Mesenchymal stem cell (in vitro differentiated cells and primary cell): ENCODE data around the gene PKIG.

Source experiments
- DNase-seq: peaks from one replicate; pipeline ENCODE4 v3.0.0-alpha.2; 2013
- H2AFZ ChIP-seq: one replicate; pipeline ENCODE4 v1.6.1; 2013; ENCODE audit warnings: low read depth, mild to moderate bottlenecking, control low read depth, inconsistent platforms, low read length, moderate library complexity
- H2AK5ac ChIP-seq: 2 replicates; pipeline ENCODE4 v1.6.1; 2013; ENCODE audit warnings: low read length, moderate library complexity, mild to moderate bottlenecking, inconsistent platforms; ENCODE audit not compliant: severe bottlenecking
- H2BK120ac ChIP-seq: one replicate; pipeline ENCODE4 v1.6.1; 2013; ENCODE audit warnings: low read depth, mild to moderate bottlenecking, inconsistent platforms, low read length, moderate library complexity
- H2BK12ac ChIP-seq, 2 experiments: one replicate each; pipeline ENCODE4 v1.6.1; 2013; ENCODE audit warnings: inconsistent platforms in 2 of 2, low read length in 2 of 2, mild to moderate bottlenecking in 2 of 2, moderate library complexity in 2 of 2, control low read depth in 1 of 2
- H2BK15ac ChIP-seq: one replicate; pipeline ENCODE4 v1.6.1; 2013; ENCODE audit warnings: mild to moderate bottlenecking, low read depth, inconsistent platforms; ENCODE audit not compliant: poor library complexity, severe bottlenecking
- H2BK5ac ChIP-seq: 2 replicates; pipeline ENCODE4 v1.6.1; 2013; ENCODE audit warnings: low read depth, mild to moderate bottlenecking, low read length, control low read depth, inconsistent platforms; ENCODE audit not compliant: poor library complexity, severe bottlenecking
- H3K14ac ChIP-seq, 2 experiments: one replicate each; pipeline ENCODE4 v1.6.1; 2013; ENCODE audit warnings: inconsistent platforms in 2 of 2, low read length in 2 of 2, control low read depth in 1 of 2, mild to moderate bottlenecking in 1 of 2, moderate library complexity in 1 of 2
- H3K18ac ChIP-seq, 2 experiments: one replicate each; pipeline ENCODE4 v1.6.1; 2013; ENCODE audit warnings: inconsistent platforms in 2 of 2, low read length in 2 of 2, control low read depth in 1 of 2, low read depth in 1 of 2, mild to moderate bottlenecking in 1 of 2
- H3K23ac ChIP-seq, 2 experiments: one replicate each; pipeline ENCODE4 v1.6.1; 2013; ENCODE audit warnings: inconsistent platforms in 2 of 2, low read length in 2 of 2, mild to moderate bottlenecking in 2 of 2, moderate library complexity in 2 of 2, control low read depth in 1 of 2
- H3K27ac ChIP-seq: 2 replicates; pipeline ENCODE4 v1.5.1; 2013; ENCODE audit warnings: mild to moderate bottlenecking, moderate library complexity, low read length, control low read depth, inconsistent platforms; ENCODE audit not compliant: poor library complexity, severe bottlenecking
- H3K27me3 ChIP-seq, 2 experiments: 2 replicates each; pipeline versions ENCODE4 v1.6.1 to v1.7.0; 2013; ENCODE audit warnings: low read length in 2 of 2, mild to moderate bottlenecking in 2 of 2, moderate library complexity in 2 of 2, control low read depth in 1 of 2, inconsistent platforms in 1 of 2; ENCODE audit not compliant: control insufficient read depth in 1 of 2, insufficient read depth in 1 of 2
- H3K36me3 ChIP-seq, 2 experiments: 2 replicates each; pipeline versions ENCODE4 v1.6.1 to v1.7.0; 2013; ENCODE audit warnings: low read length in 2 of 2, control low read depth in 1 of 2, inconsistent platforms in 1 of 2, low read depth in 1 of 2, mild to moderate bottlenecking in 1 of 2; ENCODE audit not compliant: insufficient read depth in 2 of 2, control insufficient read depth in 1 of 2
- H3K4ac ChIP-seq, 2 experiments: one replicate each; pipeline ENCODE4 v1.6.1; 2013; ENCODE audit warnings: inconsistent platforms in 2 of 2, low read length in 2 of 2, mild to moderate bottlenecking in 2 of 2, moderate library complexity in 2 of 2, control low read depth in 1 of 2, low read depth in 1 of 2
- H3K4me1 ChIP-seq: 2 replicates; pipeline ENCODE4 v1.6.1; 2013; ENCODE audit warnings: low read depth, low read length, control low read depth; ENCODE audit not compliant: control insufficient read depth, insufficient read depth
- H3K4me2 ChIP-seq: 2 replicates; pipeline ENCODE4 v1.6.1; 2013; ENCODE audit warnings: low read length, mild to moderate bottlenecking, inconsistent platforms; ENCODE audit not compliant: poor library complexity, severe bottlenecking
- H3K4me3 ChIP-seq, 2 experiments: 2 replicates each; pipeline versions ENCODE4 v1.5.1 to v1.7.0; 2013; ENCODE audit warnings: low read length in 2 of 2, mild to moderate bottlenecking in 2 of 2, control low read depth in 1 of 2, low read depth in 1 of 2; ENCODE audit not compliant: insufficient read depth in 1 of 2
- H3K79me1 ChIP-seq: replicated peaks from 2 replicates; pipeline ENCODE4 v1.6.1; 2013; ENCODE audit warnings: mild to moderate bottlenecking, control low read depth, low read length, inconsistent platforms; ENCODE audit not compliant: poor library complexity, severe bottlenecking
- H3K9ac ChIP-seq: 2 replicates; pipeline ENCODE4 v1.7.0; 2013; ENCODE audit warnings: mild to moderate bottlenecking, low read length, moderate library complexity
- H3K9me3 ChIP-seq: 2 replicates; pipeline ENCODE4 v1.7.0; 2013; ENCODE audit warnings: mild to moderate bottlenecking, low read length; ENCODE audit not compliant: control insufficient read depth
- H4K8ac ChIP-seq: one replicate; pipeline ENCODE4 v1.6.1; 2013; ENCODE audit warnings: inconsistent platforms, mild to moderate bottlenecking, low read length, moderate library complexity
- H4K91ac ChIP-seq: one replicate; pipeline ENCODE4 v1.6.1; 2013; ENCODE audit warnings: mild to moderate bottlenecking, low read length, inconsistent platforms
- WGBS: methylation state at CpG from one replicate; pipeline ENCODE4 v1.1.7; 2013; ENCODE audit warnings: mixed read lengths; 5-methylcytosine and 5-hydroxymethylcytosine counted together

PKIG gene

DNA sequence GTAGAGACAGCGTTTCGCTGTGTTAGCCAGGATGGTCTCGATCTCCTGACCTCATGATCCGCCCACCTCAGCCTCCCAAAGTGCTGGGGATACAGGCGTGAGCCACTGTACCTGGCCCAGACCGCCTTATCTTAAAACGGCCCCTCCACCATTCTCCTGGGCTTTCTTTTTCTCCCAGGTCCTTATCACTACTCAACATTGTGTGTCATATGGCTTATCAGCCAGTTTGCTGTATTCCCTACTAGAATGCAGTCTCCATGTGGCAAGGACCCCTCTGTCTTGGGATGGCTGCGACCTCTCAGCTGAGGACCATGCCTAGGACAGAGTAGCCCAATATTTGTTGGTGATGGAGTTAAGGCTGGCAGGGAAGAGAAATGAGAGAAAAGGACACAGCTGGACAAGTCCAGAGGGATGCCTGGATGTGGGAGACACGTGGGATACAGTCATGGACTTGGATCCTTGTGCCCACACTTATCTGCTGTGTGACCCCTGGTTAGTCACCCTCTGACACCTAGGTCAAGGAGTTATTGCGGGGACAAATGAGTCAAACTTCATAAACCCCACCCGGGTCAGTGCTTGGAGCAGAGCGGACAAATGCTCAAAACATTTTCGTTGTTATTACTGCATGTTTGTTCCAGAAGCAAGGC is 45.1 kb downstream of the PKIG start:
- H2AK5ac ChIP-seq: no peak overlapping the region
- H3K9me3 ChIP-seq: peaks cover 8% of the 10 kb centered on the region
- DNase-seq: no peak
- no peak overlapping the region for H3K4ac ChIP-seq
- H3K4me2 ChIP-seq: no peak overlapping the region
- no peak overlapping the region for H2BK12ac ChIP-seq
- H3K23ac ChIP-seq: no peak overlapping the region
- no peak overlapping the region for H2BK15ac ChIP-seq
- H3K27ac ChIP-seq: no peak overlapping the region
- no peak overlapping the region for H2BK5ac ChIP-seq
- H2AFZ ChIP-seq: no peak overlapping the region
- no peak overlapping the region for H4K8ac ChIP-seq
- no peak overlapping the region for H4K91ac ChIP-seq
- no peaks in the 10 kb centered on the region for H3K27me3 ChIP-seq
- H2BK120ac ChIP-seq: no peak overlapping the region
- H3K18ac ChIP-seq: no peak overlapping the region
- 85% methylated on average over 13 of the region's 13 CpGs for WGBS
- no peak overlapping the region for H3K9ac ChIP-seq
- H3K79me1 ChIP-seq: peaks cover 2% of the 10 kb centered on the region
- peaks cover 70 to 79% of the 10 kb centered on the region in 2 experiments for H3K36me3 ChIP-seq
- peaks cover 1% of the 10 kb centered on the region for H3K4me1 ChIP-seq
- no peak overlapping the region for H3K4me3 ChIP-seq
- H3K14ac ChIP-seq: no peak overlapping the region

GRCh38 chr20:44629017-44629385 is 46.6 kb downstream of the PKIG start:
- Histone ChIP-seq H3K27ac (no peak overlapping the region), H3K79me1 (peaks cover 2% of the 10 kb centered on the region), H3K9me3 (no peaks in the 10 kb centered on the region), H4K91ac (no peak overlapping the region), H2AK5ac (no peak overlapping the region), H3K23ac (no peak overlapping the region), H3K36me3 (peaks cover 69 to 79% of the 10 kb centered on the region in 2 experiments), H3K9ac (no peak overlapping the region), H3K4ac (no peak overlapping the region), H4K8ac (no peak overlapping the region), H2BK5ac (no peak overlapping the region), H3K4me2 (no peak overlapping the region), H2AFZ (no peak overlapping the region), H2BK120ac (no peak overlapping the region), H3K14ac (peak overlapping the region in 1 of 2 experiments; percentile 7), H3K27me3 (no peaks in the 10 kb centered on the region), H2BK15ac (no peak overlapping the region), H2BK12ac (no peak overlapping the region), H3K4me1 (peaks cover 1% of the 10 kb centered on the region), H3K4me3 (no peak overlapping the region), H3K18ac (no peak overlapping the region)
- no peak for DNase-seq
- 94% methylated on average over 8 of the region's 9 CpGs for WGBS

- Histone ChIP-seq H4K8ac (no peak overlapping the region), H3K4ac (no peak overlapping the region), H2BK120ac (no peak overlapping the region), H3K18ac (peak overlapping the region in 1 of 2 experiments; percentile 18), H3K9ac (no peak overlapping the region), H2BK12ac (no peak overlapping the region), H3K9me3 (no peaks in the 10 kb centered on the region), H3K14ac (no peak overlapping the region), H3K4me2 (no peak overlapping the region), H2AK5ac (no peak overlapping the region), H4K91ac (no peak overlapping the region), H2BK15ac (no peak overlapping the region), H3K4me1 (peaks cover 1% of the 10 kb centered on the region), H3K36me3 (peaks cover 69 to 79% of the 10 kb centered on the region in 2 experiments), H3K79me1 (no peaks in the 10 kb centered on the region), H3K23ac (no peak overlapping the region), H3K4me3 (no peak overlapping the region), H3K27ac (no peak overlapping the region), H2AFZ (no peak overlapping the region), H2BK5ac (no peak overlapping the region), H3K27me3 (no peaks in the 10 kb centered on the region)
- no peak for DNase-seq
- WGBS: 95% methylated on average over 10 of the region's 10 CpGs
Measured at GRCh38 chr20:44629542-44629941, 47.2 kb downstream of the PKIG start.

DNA sequence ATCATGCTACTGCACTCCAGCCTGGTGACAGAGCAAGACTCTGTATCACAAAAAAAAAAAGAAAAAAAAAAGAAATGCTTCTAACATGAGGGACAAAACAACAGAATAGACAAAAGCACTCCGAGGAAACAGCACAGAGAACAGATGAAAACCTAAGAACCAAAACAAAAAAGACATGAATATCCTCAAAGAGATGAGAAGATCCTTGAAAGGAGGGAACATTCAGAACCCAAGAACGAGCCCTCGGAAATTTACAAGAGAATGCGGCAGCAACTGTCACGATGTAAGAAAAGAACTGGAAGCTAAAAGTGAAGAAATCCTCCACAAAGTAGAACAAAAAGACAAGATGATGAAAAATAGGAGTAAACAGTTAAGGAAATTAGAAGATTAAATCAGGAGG is 47.9 kb downstream of the PKIG start:
- Histone ChIP-seq H2AK5ac (no peak overlapping the region), H3K9ac (no peak overlapping the region), H2BK15ac (no peak overlapping the region), H3K79me1 (no peaks in the 10 kb centered on the region), H3K14ac (no peak overlapping the region), H3K9me3 (no peaks in the 10 kb centered on the region), H3K4me1 (peaks cover 1% of the 10 kb centered on the region), H2BK5ac (no peak overlapping the region), H2BK120ac (no peak overlapping the region), H3K4me3 (no peak overlapping the region), H2BK12ac (no peak overlapping the region), H3K18ac (no peak overlapping the region), H3K27ac (no peak overlapping the region), H4K91ac (no peak overlapping the region), H3K4ac (no peak overlapping the region), H3K27me3 (no peaks in the 10 kb centered on the region), H2AFZ (no peak overlapping the region), H3K36me3 (peaks cover 69 to 80% of the 10 kb centered on the region in 2 experiments), H3K4me2 (no peak overlapping the region), H4K8ac (no peak overlapping the region), H3K23ac (no peak overlapping the region)
- 94% methylated on average over 5 of the region's 5 CpGs for WGBS
- DNase-seq: no peak
